Heart left ventricle (tissue), 13 donors: ENCODE results near the gene LAMB1.

ENCODE experiments used
- POLR2A ChIP-seq, 2 donors: fragments of 450-650 bp; IDR thresholded peaks; one replicate each; pipeline ENCODE4 v1.6.1; 2017; ENCODE audit warnings: antibody characterized with exemption in 2 of 2, mild to moderate bottlenecking in 2 of 2, moderate library complexity in 2 of 2
- TF ChIP-seq, protein P1 (sequence below), 12 donors: fragments of 200-600 bp; sonication (generic) in 4 of 12; IDR thresholded peaks; one replicate each; pipeline versions ENCODE4 v1.5.0 to v1.8.0; 2018 to 2022; ENCODE audit warnings: antibody characterized with exemption in 12 of 12, mild to moderate bottlenecking in 5 of 12
- donor health status: ischemic (EF 13 %, LVEDD 7.1; RV severe dilation, severe dysfunction).
- donor health status: DM: no; HTN: yes; CAD: no.
- donor health status: DM: no; HTN: no; CAD: no.
- donor health status: ischemic (EF 25% LVEDD 6.9; RV normal size, moderate dysfunction).
- donor health status: ischemic (EF 25% LVEDD 5.7; RV mildly dilated, moderate dysfunction).
- donor health status: ischemic (EF 35%, LVEDD 5.7; RV mildly dilated, moderate dysfunction).
- donor health status: nonischemic (EF 11% LVEDD 7.7; RV severe dilation, severe dysfunction).
- donor health status: DM: yes; HTN: yes; CAD: no.
- donor health status: PGD.
- donor health status: ischemic (EF 29% LVEDD 5.4; RV normal size, mild dysfunction).
- donor health status: nonischemic (EF 23%, LVEDD 6.1; RV moderate dilation, normal function).

GRCh38 chr7:107996072-107996882, 6.7 kb downstream of the LAMB1 start:
- TF ChIP-seq, protein P1, sequence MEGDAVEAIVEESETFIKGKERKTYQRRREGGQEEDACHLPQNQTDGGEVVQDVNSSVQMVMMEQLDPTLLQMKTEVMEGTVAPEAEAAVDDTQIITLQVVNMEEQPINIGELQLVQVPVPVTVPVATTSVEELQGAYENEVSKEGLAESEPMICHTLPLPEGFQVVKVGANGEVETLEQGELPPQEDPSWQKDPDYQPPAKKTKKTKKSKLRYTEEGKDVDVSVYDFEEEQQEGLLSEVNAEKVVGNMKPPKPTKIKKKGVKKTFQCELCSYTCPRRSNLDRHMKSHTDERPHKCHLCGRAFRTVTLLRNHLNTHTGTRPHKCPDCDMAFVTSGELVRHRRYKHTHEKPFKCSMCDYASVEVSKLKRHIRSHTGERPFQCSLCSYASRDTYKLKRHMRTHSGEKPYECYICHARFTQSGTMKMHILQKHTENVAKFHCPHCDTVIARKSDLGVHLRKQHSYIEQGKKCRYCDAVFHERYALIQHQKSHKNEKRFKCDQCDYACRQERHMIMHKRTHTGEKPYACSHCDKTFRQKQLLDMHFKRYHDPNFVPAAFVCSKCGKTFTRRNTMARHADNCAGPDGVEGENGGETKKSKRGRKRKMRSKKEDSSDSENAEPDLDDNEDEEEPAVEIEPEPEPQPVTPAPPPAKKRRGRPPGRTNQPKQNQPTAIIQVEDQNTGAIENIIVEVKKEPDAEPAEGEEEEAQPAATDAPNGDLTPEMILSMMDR (IDR thresholded peaks at IDR 0.05) = no peak
- no peak for TF ChIP-seq POLR2A (IDR thresholded peaks at IDR 0.05)
